Motor neuron (in vitro differentiated cells): Measurements from ENCODE around the gene CDC20. TPM values are rescaled to one million over a fixed set of nuclear protein-coding genes. Genes with fewer than 3 reads are reported as not detected.

Experiments used
- ATAC-seq, 8 experiments: fragments of 200-7000 bp; cut with Tn5 transposase; replicated peaks in 6 of 8; 2 replicates each; pipeline ENCODE4 v1.8.0; 2021; ENCODE audit warnings: mild to moderate bottlenecking in 8 of 8, moderate library complexity in 8 of 8
- H3K27ac ChIP-seq, 2 donors: fragments of 250-450 bp; sonication (Bioruptor Pico); 2 replicates each; pipeline ENCODE4 v1.9.0; 2021; ENCODE audit warnings: antibody characterized with exemption in 2 of 2, mild to moderate bottlenecking in 2 of 2, moderate library complexity in 1 of 2
- H3K4me1 ChIP-seq, 2 donors: fragments of 250-450 bp; sonication (Bioruptor Pico); replicated peaks in 1 of 2; 2 replicates each; pipeline ENCODE4 v1.6.1; 2021; ENCODE audit warnings: antibody characterized with exemption in 2 of 2, mild to moderate bottlenecking in 2 of 2, moderate library complexity in 1 of 2
- H3K4me3 ChIP-seq, 5 donors: fragments of 250-450 bp; sonication (Bioruptor Pico); 2 replicates each; pipeline ENCODE4 v1.9.0; 2021; ENCODE audit warnings: antibody characterized with exemption in 5 of 5, mild to moderate bottlenecking in 5 of 5, moderate library complexity in 4 of 5
- WGBS, 10 experiments: fragments of 450-650 bp; shearing (Covaris generic); methylation state at CpG; one replicate each; pipeline ENCODE4 v1.0.0; 2022; 5-methylcytosine and 5-hydroxymethylcytosine counted together
- in situ Hi-C, 9 experiments: fragments of 400-800 bp; cut with MboI; loops; one replicate each; pipeline ENCODE4 v1.15.0; 2021; ENCODE audit warnings: low sequenced_read_pairs in 9 of 9, low pct_unique_long_range_greater_than_20kb in 2 of 9; ENCODE audit not compliant: unreplicated experiment in 9 of 9
- total RNA-seq, 8 experiments: library from RNA; unstranded; fragments of 300-600 nt; gene quantifications; 2 replicates each; pipeline versions ENCODE4 v1.2.3 to v1.2.4, GENCODE V29; 2022

CDC20 gene
- total RNA-seq, 8 experiments from 2014 or later: 0.15 to 144 (median 15.3) TPM

GRCh38 chr1:43338001-43338400 is 20.8 kb upstream of the CDC20 start:
- WGBS, 10 experiments: 7 to 100% (median 80%) methylated on average over 1 to 4 of the region's 5 CpGs; no CpG with 5 or more reads in 3 of the 10 experiments
- ATAC-seq: no peak
- Histone ChIP-seq H3K4me3 (no peak overlapping the region), H3K27ac (no peak overlapping the region), H3K4me1 (no peaks in the 10 kb centered on the region)
- in situ Hi-C loops: no loop called here

DNA sequence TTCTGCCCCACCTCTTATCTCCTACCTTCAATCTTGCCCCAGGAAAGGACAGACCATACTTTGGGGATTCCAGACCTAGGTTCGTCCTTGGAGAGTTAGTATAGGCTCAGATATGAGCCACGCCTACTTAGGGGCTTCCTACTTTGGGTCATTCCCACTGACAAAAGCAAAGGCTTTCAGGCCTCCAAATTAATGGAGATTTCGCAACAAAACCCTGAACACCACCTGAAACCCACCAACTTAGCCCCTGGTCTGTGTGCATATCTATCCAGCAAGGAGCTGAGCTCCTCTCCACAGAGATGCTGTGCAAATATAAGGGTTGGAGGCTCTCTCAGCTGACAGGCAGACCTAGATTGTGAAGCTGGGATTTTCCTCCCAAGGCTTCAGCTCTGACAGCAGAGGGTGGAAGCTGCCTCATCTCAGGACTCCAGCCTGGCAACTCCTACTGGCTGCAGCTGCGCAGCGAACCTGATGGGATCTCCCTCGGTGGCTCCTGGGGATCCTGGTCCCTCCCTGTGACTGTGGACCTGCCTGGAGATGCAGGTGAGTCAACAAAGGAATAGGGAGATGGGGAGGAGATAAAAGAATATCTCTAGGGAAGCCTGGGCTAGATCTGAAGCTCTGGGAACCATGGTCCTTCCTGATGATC is 19.1 kb upstream of the CDC20 start:
- no peak overlapping the region for H3K27ac ChIP-seq
- WGBS, 10 experiments: 17 to 83% (median 65%) methylated on average over 1 to 6 of the region's 6 CpGs; no CpG with 5 or more reads in 3 of the 10 experiments
- ATAC-seq: no peak
- in situ Hi-C loops: no loop called here
- no peak overlapping the region for H3K4me3 ChIP-seq
- no peaks in the 10 kb centered on the region for H3K4me1 ChIP-seq

- WGBS, 10 experiments: 33 to 83% (median 63%) methylated on average over 1 of the region's 1 CpG; no CpG with 5 or more reads in 4 of the 10 experiments
- Histone ChIP-seq H3K4me3 (no peak overlapping the region), H3K27ac (no peak overlapping the region), H3K4me1 (no peaks in the 10 kb centered on the region)
- ATAC-seq: no peak
- in situ Hi-C loops: no loop called here
Observed at GRCh38 chr1:43340559-43340958, 18.2 kb upstream of the CDC20 start.

DNA sequence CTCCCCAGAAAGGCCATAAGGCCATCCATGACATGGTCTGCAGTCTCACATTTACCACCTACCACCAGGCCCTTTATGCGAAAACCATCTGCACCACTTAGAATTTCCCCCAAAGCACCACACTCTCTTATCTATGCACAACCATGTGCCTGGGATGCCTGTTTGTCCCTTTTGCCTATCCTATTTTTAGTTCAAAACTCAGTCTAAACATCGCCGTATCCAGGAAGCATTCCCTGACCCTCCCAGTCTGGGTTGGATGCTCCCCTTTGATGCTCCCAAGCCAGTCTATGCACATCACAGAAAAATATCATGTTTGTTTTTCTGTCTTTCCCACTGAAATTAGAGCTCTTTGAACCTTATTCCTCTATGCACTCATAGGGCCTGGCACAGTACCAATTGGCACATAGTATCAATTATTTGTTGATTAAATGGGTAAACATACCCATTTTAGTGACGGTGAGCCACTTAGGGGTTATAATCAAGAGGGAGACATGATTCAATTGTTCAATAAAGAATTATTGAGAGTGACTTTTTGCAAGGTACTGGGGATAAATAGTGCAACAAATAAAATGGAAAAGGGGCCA is 14.4 kb upstream of the CDC20 start:
- no peak overlapping the region for H3K4me3 ChIP-seq
- ATAC-seq: no peak
- 60 to 100% (median 89%) methylated on average over 1 to 4 of the region's 4 CpGs for WGBS, 10 experiments
- in situ Hi-C loops: no loop called here
- no peak overlapping the region for H3K27ac ChIP-seq
- peaks cover 6 to 10% of the 10 kb centered on the region in 2 donors for H3K4me1 ChIP-seq

DNA sequence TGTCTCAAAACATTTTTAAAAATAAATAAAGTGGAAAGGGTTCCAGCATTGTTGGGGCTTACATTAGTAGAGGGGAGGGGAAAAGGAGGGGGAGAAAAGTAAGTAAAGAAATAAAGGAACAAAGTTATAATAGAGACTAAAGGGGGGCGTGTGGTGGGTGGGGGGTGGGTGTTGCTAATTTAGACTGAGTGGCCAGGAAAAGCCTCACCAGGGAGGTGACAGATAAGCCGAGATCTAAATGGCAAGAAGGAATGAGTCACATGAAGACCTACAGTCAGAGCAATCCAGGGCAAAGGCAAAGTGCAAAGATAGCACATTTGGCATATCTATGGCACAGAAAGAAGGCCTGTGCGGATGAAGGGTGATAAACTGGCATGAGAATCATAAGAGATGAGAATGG is 13.7 kb upstream of the CDC20 start:
- in situ Hi-C loops: no loop called here
- 17 to 100% (median 90%) methylated on average over 1 to 3 of the region's 3 CpGs; no CpG with 5 or more reads in 1 of the 10 experiments for WGBS, 10 experiments
- Histone ChIP-seq H3K4me3 (no peak overlapping the region), H3K4me1 (peaks cover 12 to 16% of the 10 kb centered on the region in 2 donors), H3K27ac (no peak overlapping the region)
- no peak for ATAC-seq

DNA sequence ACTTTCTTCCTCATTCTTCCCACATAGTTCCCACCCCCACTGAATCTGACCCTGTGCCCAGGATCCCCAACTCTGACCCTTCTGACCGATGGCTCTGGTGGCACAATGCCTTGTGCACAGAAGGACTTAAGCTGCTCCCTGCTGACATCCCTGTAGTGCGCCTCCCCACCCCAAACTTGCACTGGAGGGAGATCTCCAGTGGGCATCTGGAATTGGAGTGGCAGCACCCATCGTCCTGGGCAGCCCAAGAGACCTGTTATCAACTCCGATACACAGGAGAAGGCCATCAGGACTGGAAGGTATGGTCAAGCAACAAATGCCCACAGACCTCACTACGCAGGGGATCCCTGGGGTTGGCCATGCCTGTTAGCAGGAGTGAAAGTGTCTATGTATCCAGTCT is 12.1 kb upstream of the CDC20 start:
- WGBS, 10 experiments: 83 to 100% (median 92%) methylated on average over 1 to 5 of the region's 5 CpGs; no CpG with 5 or more reads in 4 of the 10 experiments
- ATAC-seq: no peak
- Histone ChIP-seq H3K4me3 (no peak overlapping the region), H3K4me1 (peaks cover 12 to 16% of the 10 kb centered on the region in 2 donors), H3K27ac (no peak overlapping the region)
- in situ Hi-C loops: no loop called here

- Histone ChIP-seq H3K4me1 (peaks cover 12 to 16% of the 10 kb centered on the region in 2 donors), H3K27ac (peak overlapping the region; percentile 67 to 86), H3K4me3 (peak overlapping the region; percentile 17 to 32 (median 26))
- peak; percentile 41 to 64 (median 49) for ATAC-seq
- WGBS, 10 experiments: 0 to 100% (median 67%) methylated on average over 1 to 15 of the region's 22 CpGs; no CpG with 5 or more reads in 2 of the 10 experiments
- in situ Hi-C loops: no loop called here
Observed at GRCh38 chr1:43348343-43348808, 10.4 kb upstream of the CDC20 start.

GRCh38 chr1:43348809-43349593 is 9.8 kb upstream of the CDC20 start:
- Histone ChIP-seq H3K27ac (peak overlapping the region; percentile 81 to 86), H3K4me3 (peak overlapping the region; percentile 17 to 32 (median 26)), H3K4me1 (peaks cover 12 to 16% of the 10 kb centered on the region in 2 donors)
- in situ Hi-C loops: no loop called here
- peak; percentile 89 to 93 (median 90) for ATAC-seq
- WGBS, 10 experiments: 2 to 13% (median 11%) methylated on average over 5 to 14 of the region's 72 CpGs; no CpG with 5 or more reads in 5 of the 10 experiments

DNA sequence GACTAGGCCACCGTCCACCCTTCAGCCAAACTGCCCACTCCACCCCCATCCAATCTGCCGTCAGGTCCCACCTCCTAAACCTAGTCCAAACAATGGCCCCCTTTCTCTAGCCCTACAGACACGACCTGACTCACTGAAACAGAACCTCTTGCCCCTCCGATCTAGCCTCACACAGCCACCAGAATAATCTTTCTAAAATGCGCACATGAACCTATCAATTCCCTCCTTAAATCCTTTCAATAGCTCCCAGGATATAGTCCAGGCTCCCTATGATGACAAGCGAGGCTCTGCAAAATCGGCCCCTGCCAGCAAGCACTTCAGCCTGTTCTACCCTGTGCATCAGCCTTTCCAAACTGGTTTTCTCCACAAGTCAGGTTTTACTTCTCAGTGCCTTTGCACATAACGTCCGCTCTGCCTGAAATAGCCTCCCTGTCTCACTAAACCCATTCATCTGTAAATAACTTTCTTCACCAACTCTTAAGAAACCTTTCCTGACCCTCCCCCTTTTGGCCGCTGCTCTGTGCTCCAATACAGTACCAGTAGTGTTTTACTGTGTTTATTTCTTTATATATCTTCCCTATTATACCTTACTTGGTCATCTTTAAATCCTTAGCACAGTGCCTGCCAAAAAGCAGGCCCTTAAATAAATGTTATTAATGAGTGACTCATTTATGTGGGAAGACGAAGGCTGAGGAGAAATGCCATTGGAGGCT is 9.0 kb upstream of the CDC20 start:
- in situ Hi-C loops: no loop called here
- H3K4me1 ChIP-seq: peaks cover 12 to 16% of the 10 kb centered on the region in 2 donors
- peak overlapping the region; percentile 81 to 86 for H3K27ac ChIP-seq
- H3K4me3 ChIP-seq: peak overlapping the region; percentile 17 to 32 (median 26)
- ATAC-seq: no peak
- 32 to 100% (median 64%) methylated on average over 1 to 11 of the region's 11 CpGs for WGBS, 10 experiments

GRCh38 chr1:43350976-43351375 is 7.8 kb upstream of the CDC20 start:
- 80 to 100% (median 100%) methylated on average over 1 of the region's 1 CpG; no CpG with 5 or more reads in 3 of the 10 experiments for WGBS, 10 experiments
- H3K4me3 ChIP-seq: no peak overlapping the region
- H3K4me1 ChIP-seq: peaks cover 12 to 16% of the 10 kb centered on the region in 2 donors
- in situ Hi-C loops: no loop called here
- H3K27ac ChIP-seq: no peak overlapping the region
- no peak for ATAC-seq

DNA sequence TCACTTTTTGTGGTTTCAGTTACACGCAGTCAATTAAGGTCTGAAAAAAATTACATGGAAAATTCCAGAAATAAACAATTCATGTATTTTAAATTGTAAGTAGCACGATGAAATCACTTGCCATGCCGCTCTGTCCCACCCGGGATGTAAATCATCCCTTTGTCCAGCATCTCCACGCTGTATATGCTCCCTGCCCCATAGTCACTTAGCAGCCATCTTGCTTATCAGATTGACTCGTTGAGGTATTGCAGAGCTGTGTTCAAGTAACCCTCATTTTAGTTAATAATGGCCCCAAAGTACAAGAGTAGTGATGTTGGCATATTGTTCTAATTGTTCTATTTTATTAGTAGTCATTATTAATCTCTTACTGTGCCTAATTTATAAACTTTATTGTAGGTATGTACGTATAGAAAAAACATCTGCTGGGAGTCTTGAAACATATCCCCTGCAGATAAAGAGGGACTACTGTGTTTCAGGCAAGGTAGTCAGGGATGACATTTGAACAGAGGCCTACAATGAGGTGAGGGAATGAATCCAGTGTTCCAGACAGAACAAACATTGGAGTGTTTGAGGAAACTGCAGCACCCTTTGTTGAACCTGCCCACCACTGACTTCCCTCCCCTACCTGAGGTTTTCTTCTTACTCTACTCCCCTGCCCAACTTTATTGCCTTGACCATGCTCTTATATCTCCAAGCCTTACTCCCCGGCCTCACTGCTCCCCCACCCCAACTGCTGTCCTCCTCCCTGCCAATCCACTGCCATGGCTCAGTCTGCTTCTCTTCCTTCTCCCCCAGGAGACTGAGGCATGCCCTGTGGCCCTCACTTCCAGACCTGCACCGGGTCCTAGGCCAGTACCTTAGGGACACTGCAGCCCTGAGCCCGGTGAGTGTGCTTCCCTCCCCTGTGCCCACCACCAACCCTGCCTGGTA is 7.1 kb upstream of the CDC20 start:
- in situ Hi-C loops: no loop called here
- H3K4me3 ChIP-seq: no peak overlapping the region
- peaks cover 12 to 16% of the 10 kb centered on the region in 2 donors for H3K4me1 ChIP-seq
- H3K27ac ChIP-seq: no peak overlapping the region
- no peak for ATAC-seq
- 31 to 100% (median 88%) methylated on average over 3 to 10 of the region's 10 CpGs for WGBS, 10 experiments

GRCh38 chr1:43352351-43352705 is 6.5 kb upstream of the CDC20 start:
- WGBS, 10 experiments: 60% methylated on average over 1 of the region's 2 CpGs; no CpG with 5 or more reads in 9 of the 10 experiments
- in situ Hi-C loops: no loop called here
- Histone ChIP-seq H3K4me3 (no peak overlapping the region), H3K4me1 (peaks cover 12 to 16% of the 10 kb centered on the region in 2 donors), H3K27ac (no peak overlapping the region)
- ATAC-seq: no peak
